PC-3 (cell line): ENCODE results near the gene ZP1. TPM values are rescaled to one million over a fixed set of nuclear protein-coding genes. Genes with fewer than 3 reads are reported as not detected.

Experiments used
- ATAC-seq: fragments of 200-7000 bp; cut with Tn5 transposase; 2 replicates; pipeline ENCODE4 v1.9.1; 2020; ENCODE audit warnings: mild to moderate bottlenecking, moderate library complexity
- BruUV-seq: library from RNA; stranded (reverse); fragments of 400-500 nt; replicated peaks from 2 replicates; lab custom pipeline; 2021; lab: Mats Ljungman, UMichigan
- CTCF ChIA-PET: fragments of 300-600 bp; sonication (Branson Sonifier 250); formaldehyde crosslinking; loops from one replicate; lab custom pipeline; 2022; ENCODE audit warnings: antibody characterized with exemption; lab: Charles Lee
- POLR2A ChIA-PET: fragments of 300-600 bp; sonication (Branson Sonifier 250); formaldehyde crosslinking; loops from one replicate; lab custom pipeline; 2022; ENCODE audit warnings: antibody characterized with exemption; ENCODE audit not compliant: unreplicated experiment; lab: Charles Lee
- DNase-seq: peaks from one replicate; pipeline ENCODE4 v3.0.0-alpha.2; 2015
- H2AFZ ChIP-seq: fragments of 300-600 bp; sonication (generic); 2 replicates; pipeline ENCODE4 v1.6.0; 2016; ENCODE audit warnings: antibody characterized with exemption, low read length
- H3F3A ChIP-seq: fragments of 300-600 bp; sonication (generic); one replicate; pipeline ENCODE4 v1.6.0; 2017; ENCODE audit warnings: antibody characterized with exemption, low read length, control low read depth, mild to moderate bottlenecking; ENCODE audit not compliant: unreplicated experiment
- H3K27ac ChIP-seq: fragments of 300-600 bp; sonication (generic); 2 replicates; pipeline ENCODE4 v1.5.1; 2016; ENCODE audit warnings: mild to moderate bottlenecking, low read length
- H3K27me3 ChIP-seq: fragments of 300-600 bp; sonication (generic); 2 replicates; pipeline ENCODE4 v1.6.1; 2016; ENCODE audit warnings: low read length, mixed read lengths
- H3K36me3 ChIP-seq: fragments of 300-600 bp; sonication (generic); 2 replicates; pipeline ENCODE4 v1.6.1; 2016; ENCODE audit warnings: low read depth, mixed run types, low read length, mixed read lengths
- H3K4me1 ChIP-seq: fragments of 300-600 bp; sonication (generic); 2 replicates; pipeline ENCODE4 v1.5.1; 2016; ENCODE audit warnings: low read length; ENCODE audit not compliant: insufficient read depth
- H3K4me2 ChIP-seq: fragments of 300-600 bp; sonication (generic); 2 replicates; pipeline ENCODE4 v1.6.0; 2016; ENCODE audit warnings: low read length
- H3K4me3 ChIP-seq: fragments of 300-600 bp; sonication (generic); 2 replicates; pipeline ENCODE4 v1.5.1; 2016; ENCODE audit warnings: mild to moderate bottlenecking, low read length, mixed read lengths
- H3K79me2 ChIP-seq: fragments of 300-600 bp; sonication (generic); 2 replicates; pipeline ENCODE4 v1.6.1; 2017; ENCODE audit warnings: low read length, mixed read lengths
- H3K9ac ChIP-seq: fragments of 300-600 bp; sonication (generic); 2 replicates; pipeline ENCODE4 v1.6.0; 2016; ENCODE audit warnings: mild to moderate bottlenecking, low read length
- H3K9me2 ChIP-seq: fragments of 300-600 bp; sonication (generic); replicated peaks from 2 replicates; pipeline ENCODE4 v1.6.1; 2016; ENCODE audit warnings: mixed run types, low read length, mixed read lengths
- H3K9me3 ChIP-seq: fragments of 300-600 bp; sonication (generic); 2 replicates; pipeline ENCODE4 v1.6.1; 2016; ENCODE audit warnings: low read length, mixed read lengths
- H4K20me1 ChIP-seq: fragments of 300-600 bp; sonication (generic); 2 replicates; pipeline ENCODE4 v1.6.1; 2016; ENCODE audit warnings: low read length, mixed read lengths
- EZH2 ChIP-seq: fragments of 300-600 bp; sonication (generic); IDR thresholded peaks from one replicate; pipeline ENCODE4 v1.6.1; 2017; ENCODE audit warnings: antibody characterized with exemption, mild to moderate bottlenecking, low read length; ENCODE audit not compliant: unreplicated experiment
- EZH2phosphoT487 ChIP-seq: fragments of 300-600 bp; sonication (generic); IDR thresholded peaks from 2 replicates; pipeline ENCODE4 v1.6.1; 2018; ENCODE audit warnings: mild to moderate bottlenecking, antibody characterized with exemption, low read length, borderline replicate concordance
- intact Hi-C: fragments of 100-400 bp; cut with micrococcal nuclease; formaldehyde crosslinking; loops from 2 replicates; pipeline ENCODE4 v1.9.0; 2023
- total RNA-seq: library from RNA; depleted of rRNA; stranded (reverse); fragments of >200 nt; gene quantifications from 2 replicates; pipeline ENCODE4 v1.2.3, GENCODE V29; 2014
- TF ChIP-seq, protein P1 (sequence below): fragments of 300-600 bp; sonication (generic); conservative IDR thresholded peaks from 2 replicates; pipeline ENCODE4 v1.5.1; 2017; ENCODE audit warnings: antibody characterized with exemption, low read depth, mild to moderate bottlenecking, low read length

The ZP1 gene
- total RNA-seq, 1 experiment from 2014 or later = not detected

DNA sequence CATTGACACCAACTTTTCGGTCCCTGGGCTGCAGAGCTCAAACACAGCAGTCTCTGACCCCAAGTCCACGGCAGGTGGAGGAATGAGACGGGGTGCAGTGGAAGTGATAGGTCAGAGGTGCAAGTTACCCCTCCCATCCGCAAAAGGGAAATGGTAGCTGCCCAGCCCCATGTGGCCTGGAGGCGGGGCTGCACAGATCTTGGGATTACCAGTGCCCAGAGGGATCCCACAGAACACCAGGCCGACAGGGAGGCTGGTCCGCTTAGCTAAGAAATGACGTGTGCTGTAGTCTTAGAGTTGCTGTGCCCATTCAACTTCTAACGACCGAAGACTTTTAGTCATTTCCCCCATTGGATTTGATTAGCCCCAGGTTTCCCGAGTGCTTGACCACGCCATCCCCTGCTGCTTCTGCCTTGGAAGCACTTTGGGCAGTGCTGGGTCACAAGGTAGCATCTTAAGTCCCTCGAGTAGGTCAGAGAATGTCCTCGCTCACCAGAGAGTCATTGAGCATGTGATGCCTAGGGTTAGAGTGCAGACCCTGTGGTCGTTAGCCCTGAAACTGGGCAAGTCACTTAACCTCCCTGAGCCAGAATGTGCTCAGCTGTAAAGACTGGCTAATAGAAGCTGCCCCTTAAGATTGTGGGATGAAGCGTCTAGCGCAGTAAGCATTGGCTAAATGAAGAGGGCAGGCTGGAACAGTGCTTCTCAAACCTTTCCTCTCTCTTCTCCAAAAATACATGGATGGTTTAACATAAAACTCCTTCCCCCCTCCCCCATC lies 15.8 kb upstream of the ZP1 start:
- no peak for TF ChIP-seq EZH2
- no TSS peak for BruUV-seq

DNA sequence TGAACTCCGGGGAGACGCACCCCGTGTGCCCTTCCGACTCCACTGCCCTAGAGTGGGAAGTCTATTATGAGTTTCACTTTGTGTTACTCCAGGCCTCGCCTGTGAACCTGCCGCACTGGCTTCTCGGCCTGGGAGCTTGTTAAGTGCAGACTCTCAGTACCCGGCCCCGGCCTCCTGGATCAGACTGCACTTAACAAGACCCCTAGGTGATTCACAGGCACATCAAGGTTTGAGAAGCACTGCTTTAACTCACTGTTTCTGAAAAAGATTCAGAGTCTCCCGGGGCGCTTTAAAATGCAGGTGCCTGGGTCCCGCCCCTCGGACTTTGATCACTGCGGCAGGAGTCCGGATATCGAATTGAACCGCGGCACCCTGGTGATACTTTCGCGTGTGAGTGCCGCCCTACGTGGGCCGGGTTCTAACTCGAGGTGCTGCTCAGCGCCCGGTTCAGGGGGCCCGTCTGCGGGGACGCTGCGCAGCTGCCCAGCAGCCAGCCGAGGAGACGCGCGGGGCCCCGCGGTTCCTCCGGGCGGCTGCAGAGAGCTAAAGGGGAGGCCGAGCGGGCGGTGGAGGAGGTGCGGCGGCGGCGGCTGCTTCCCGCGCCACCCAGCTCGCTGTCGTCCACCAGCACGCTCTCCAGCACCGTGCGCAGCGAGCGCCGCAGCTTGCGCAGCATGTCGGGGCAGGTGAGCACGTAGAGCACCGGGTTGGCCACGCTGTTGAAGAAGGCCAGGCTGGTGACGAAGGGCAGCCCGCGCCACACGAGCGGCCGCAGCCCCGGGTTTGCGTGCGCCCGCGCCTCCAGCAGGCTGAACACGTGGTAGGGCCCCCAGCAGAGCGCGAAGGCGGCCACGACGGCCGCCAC lies 15.0 kb upstream of the ZP1 start:
- Histone ChIP-seq H2AFZ (no peak overlapping the region), H3K4me2 (no peak overlapping the region), H3K27me3 (no peaks in the 10 kb centered on the region), H4K20me1 (no peaks in the 10 kb centered on the region), H3K9ac (no peak overlapping the region), H3F3A (no peaks in the 10 kb centered on the region), H3K79me2 (peaks cover 3% of the 10 kb centered on the region; the same call in 1 of the 2 replicates), H3K4me1 (no peaks in the 10 kb centered on the region), H3K36me3 (peaks cover 31% of the 10 kb centered on the region; the same call in 1 of the 2 replicates), H3K27ac (no peak overlapping the region), H3K4me3 (no peak overlapping the region), H3K9me3 (no peaks in the 10 kb centered on the region), H3K9me2 (no peaks in the 10 kb centered on the region)
- no peak for TF ChIP-seq EZH2phosphoT487
- TF ChIP-seq, protein P1, sequence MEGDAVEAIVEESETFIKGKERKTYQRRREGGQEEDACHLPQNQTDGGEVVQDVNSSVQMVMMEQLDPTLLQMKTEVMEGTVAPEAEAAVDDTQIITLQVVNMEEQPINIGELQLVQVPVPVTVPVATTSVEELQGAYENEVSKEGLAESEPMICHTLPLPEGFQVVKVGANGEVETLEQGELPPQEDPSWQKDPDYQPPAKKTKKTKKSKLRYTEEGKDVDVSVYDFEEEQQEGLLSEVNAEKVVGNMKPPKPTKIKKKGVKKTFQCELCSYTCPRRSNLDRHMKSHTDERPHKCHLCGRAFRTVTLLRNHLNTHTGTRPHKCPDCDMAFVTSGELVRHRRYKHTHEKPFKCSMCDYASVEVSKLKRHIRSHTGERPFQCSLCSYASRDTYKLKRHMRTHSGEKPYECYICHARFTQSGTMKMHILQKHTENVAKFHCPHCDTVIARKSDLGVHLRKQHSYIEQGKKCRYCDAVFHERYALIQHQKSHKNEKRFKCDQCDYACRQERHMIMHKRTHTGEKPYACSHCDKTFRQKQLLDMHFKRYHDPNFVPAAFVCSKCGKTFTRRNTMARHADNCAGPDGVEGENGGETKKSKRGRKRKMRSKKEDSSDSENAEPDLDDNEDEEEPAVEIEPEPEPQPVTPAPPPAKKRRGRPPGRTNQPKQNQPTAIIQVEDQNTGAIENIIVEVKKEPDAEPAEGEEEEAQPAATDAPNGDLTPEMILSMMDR = no peak
- no peak for TF ChIP-seq EZH2
- DNase-seq (no peak), ATAC-seq (no peak)
- CTCF ChIA-PET = no interaction called here
- no TSS peak for BruUV-seq
- POLR2A ChIA-PET = interaction anchor here (0.6 kb wide), 1 partner anchor 21 kb away, joined by 4 read pairs; no protein-coding TSS in a partner anchor
- intact Hi-C loops = no loop called here

More for the DNA sequence above, 15.8 kb upstream of the ZP1 start:
- Histone ChIP-seq H3F3A (no peaks in the 10 kb centered on the region), H4K20me1 (no peaks in the 10 kb centered on the region), H3K36me3 (peaks cover 31% of the 10 kb centered on the region; the same call in 1 of the 2 replicates), H3K4me2 (no peak overlapping the region), H3K9ac (no peak overlapping the region), H2AFZ (no peak overlapping the region), H3K27me3 (no peaks in the 10 kb centered on the region), H3K9me3 (no peaks in the 10 kb centered on the region), H3K4me3 (no peak overlapping the region), H3K9me2 (no peaks in the 10 kb centered on the region), H3K27ac (no peak overlapping the region), H3K79me2 (peaks cover 11% of the 10 kb centered on the region), H3K4me1 (no peaks in the 10 kb centered on the region)
- ATAC-seq (no peak), DNase-seq (no peak)
- intact Hi-C loops = no loop called here
- ChIA-PET CTCF (no interaction called here), POLR2A (interaction anchor here (0.6 kb wide), 1 partner anchor 20 kb away, joined by 4 read pairs; no protein-coding TSS in a partner anchor)
